H9 (cell line): Measurements from ENCODE around the gene DHCR24. TPM values are rescaled to one million over a fixed set of nuclear protein-coding genes. Genes with fewer than 3 reads are reported as not detected.

Experiments used
- DNase-seq: peaks from one replicate; pipeline ENCODE4 v3.0.0-alpha.2; 2017
- H2AFZ ChIP-seq: one replicate; pipeline ENCODE4 v1.6.1; 2013; ENCODE audit warnings: mild to moderate bottlenecking, low read length, control low read depth, moderate library complexity
- H2AK5ac ChIP-seq: 2 replicates; pipeline ENCODE4 v1.6.1; 2013; ENCODE audit warnings: low read length, control low read depth, mixed read lengths; ENCODE audit not compliant: insufficient read length
- H2BK120ac ChIP-seq: one replicate; pipeline ENCODE4 v1.6.1; 2013; ENCODE audit warnings: low read depth, mild to moderate bottlenecking, low read length, control low read depth, inconsistent platforms; ENCODE audit not compliant: poor library complexity, severe bottlenecking
- H2BK12ac ChIP-seq: 2 replicates; pipeline ENCODE4 v1.6.1; 2013; ENCODE audit warnings: low read length, control low read depth, mixed read lengths, low read depth; ENCODE audit not compliant: insufficient read length
- H2BK15ac ChIP-seq: 2 replicates; pipeline ENCODE4 v1.6.1; 2013; ENCODE audit warnings: low read depth, low read length, control low read depth
- H2BK20ac ChIP-seq: one replicate; pipeline ENCODE4 v1.6.1; 2013; ENCODE audit warnings: low read depth, mild to moderate bottlenecking, low read length, control low read depth, inconsistent platforms; ENCODE audit not compliant: poor library complexity, severe bottlenecking
- H2BK5ac ChIP-seq: 2 replicates; pipeline ENCODE4 v1.6.1; 2013; ENCODE audit warnings: low read length, control low read depth, mixed read lengths; ENCODE audit not compliant: insufficient read length
- H3K14ac ChIP-seq: 2 replicates; pipeline ENCODE4 v1.6.1; 2013; ENCODE audit warnings: low read length, control low read depth; ENCODE audit not compliant: insufficient read depth
- H3K18ac ChIP-seq: 2 replicates; pipeline ENCODE4 v1.6.1; 2013; ENCODE audit warnings: low read depth, mild to moderate bottlenecking, mixed read lengths, low read length, control low read depth; ENCODE audit not compliant: insufficient read length
- H3K23ac ChIP-seq: 2 replicates; pipeline ENCODE4 v1.6.1; 2013; ENCODE audit warnings: low read length, control low read depth, mixed read lengths, low read depth; ENCODE audit not compliant: insufficient read length
- H3K23me2 ChIP-seq: 2 replicates; pipeline ENCODE4 v1.6.1; 2013; ENCODE audit warnings: low read depth, mild to moderate bottlenecking, mixed read lengths, low read length, control low read depth; ENCODE audit not compliant: insufficient read length, poor library complexity, severe bottlenecking
- H3K27ac ChIP-seq: 2 replicates; pipeline ENCODE4 v1.5.1; 2013; ENCODE audit warnings: low read length, control low read depth, mixed read lengths, low read depth; ENCODE audit not compliant: insufficient read length
- H3K27me3 ChIP-seq: 2 replicates; pipeline ENCODE4 v1.6.1; 2013; ENCODE audit warnings: low read length, control low read depth, inconsistent platforms; ENCODE audit not compliant: insufficient read depth
- H3K4ac ChIP-seq: 2 replicates; pipeline ENCODE4 v1.6.1; 2013; ENCODE audit warnings: low read depth, mild to moderate bottlenecking, control low read depth, inconsistent platforms, low read length, moderate library complexity
- H3K4me1 ChIP-seq: 2 replicates; pipeline ENCODE4 v1.6.1; 2013; ENCODE audit warnings: low read length, control low read depth, inconsistent platforms; ENCODE audit not compliant: insufficient read depth
- H3K4me2 ChIP-seq: 2 replicates; pipeline ENCODE4 v1.6.1; 2013; ENCODE audit warnings: low read length, control low read depth, mixed read lengths; ENCODE audit not compliant: insufficient read length, insufficient read depth
- H3K56ac ChIP-seq: 2 replicates; pipeline ENCODE4 v1.6.1; 2013; ENCODE audit warnings: low read depth, mild to moderate bottlenecking, mixed read lengths, low read length, control low read depth; ENCODE audit not compliant: insufficient read length
- H3K79me1 ChIP-seq: 2 replicates; pipeline ENCODE4 v1.6.1; 2013; ENCODE audit warnings: low read depth, mild to moderate bottlenecking, moderate library complexity, low read length, control low read depth, inconsistent platforms; ENCODE audit not compliant: insufficient read depth, poor library complexity, severe bottlenecking
- H3K79me2 ChIP-seq: 2 replicates; pipeline ENCODE4 v1.6.1; 2013; ENCODE audit warnings: low read length, control low read depth, inconsistent platforms; ENCODE audit not compliant: insufficient read depth
- H3K9ac ChIP-seq: 2 replicates; pipeline ENCODE4 v1.6.1; 2013; ENCODE audit warnings: low read length, control low read depth, mixed read lengths; ENCODE audit not compliant: insufficient read length; ENCODE audit errors: extremely low read depth
- H3K9me3 ChIP-seq: one replicate; pipeline ENCODE4 v1.6.1; 2013; ENCODE audit warnings: low read depth, low read length, inconsistent platforms; ENCODE audit not compliant: control insufficient read depth
- H3T11ph ChIP-seq: one replicate; pipeline ENCODE4 v1.6.1; 2013; ENCODE audit warnings: mild to moderate bottlenecking, low read length, control low read depth, inconsistent platforms
- H4K20me1 ChIP-seq: one replicate; pipeline ENCODE4 v1.6.1; 2013; ENCODE audit not compliant: control insufficient read depth, insufficient read length, insufficient read depth
- H4K5ac ChIP-seq: 2 replicates; pipeline ENCODE4 v1.6.1; 2013; ENCODE audit warnings: low read depth, mild to moderate bottlenecking, mixed read lengths, low read length, control low read depth; ENCODE audit not compliant: insufficient read length
- H4K8ac ChIP-seq: replicated peaks from 2 replicates; pipeline ENCODE4 v1.6.1; 2013; ENCODE audit warnings: low read length, control low read depth, mixed read lengths, low read depth; ENCODE audit not compliant: insufficient read length
- H4K91ac ChIP-seq: 2 replicates; pipeline ENCODE4 v1.6.1; 2013; ENCODE audit warnings: low read depth, mild to moderate bottlenecking, moderate library complexity, mixed read lengths, low read length, control low read depth; ENCODE audit not compliant: insufficient read length
- H3K27ac Mint-ChIP-seq, 3 experiments: 2 replicates in 2 of 3; 3 replicates in 1 of 3; pipeline ENCODE4 v1.8.0; 2020 to 2021; ENCODE audit warnings: mixed read lengths in 3 of 3, mild to moderate bottlenecking in 1 of 3, moderate library complexity in 1 of 3
- H3K27me3 Mint-ChIP-seq: 2 replicates; pipeline ENCODE4 v1.8.0; 2021; ENCODE audit warnings: low read depth, mild to moderate bottlenecking, moderate library complexity, mixed read lengths
- H3K36me3 Mint-ChIP-seq, 3 experiments: 2 replicates in 2 of 3; 3 replicates in 1 of 3; pipeline ENCODE4 v1.8.0; 2020 to 2021; ENCODE audit warnings: low read depth in 3 of 3, mixed read lengths in 3 of 3; ENCODE audit not compliant: insufficient read depth in 1 of 3
- H3K4me1 Mint-ChIP-seq, 2 experiments: 2 replicates each; pipeline ENCODE4 v1.8.0; 2020; ENCODE audit warnings: mixed read lengths in 2 of 2
- H3K4me3 Mint-ChIP-seq, 2 experiments: 2 replicates in 1 of 2; 3 replicates in 1 of 2; pipeline ENCODE4 v1.8.0; 2020 to 2021; ENCODE audit warnings: mild to moderate bottlenecking in 2 of 2, mixed read lengths in 2 of 2, moderate library complexity in 1 of 2
- H3K9me3 Mint-ChIP-seq, 2 experiments: 2 replicates in 1 of 2; 3 replicates in 1 of 2; pipeline ENCODE4 v1.8.0; 2020; ENCODE audit warnings: mild to moderate bottlenecking in 2 of 2, mixed read lengths in 2 of 2, moderate library complexity in 1 of 2
- WGBS: extraction: QIAGEN DNeasy Blood & Tissue Kit; methylation state at CpG from one replicate; pipeline ENCODE4 v1.1.7; 2013; ENCODE audit warnings: missing lambda C conversion rate, low lambda C conversion rate, mixed read lengths; ENCODE audit not compliant: insufficient read length; ENCODE audit errors: extremely low coverage; 5-methylcytosine and 5-hydroxymethylcytosine counted together
- total RNA-seq: library from RNA; stranded (reverse); gene quantifications from 2 replicates; pipeline ENCODE4 v1.2.1, GENCODE V29; 2021
- TF ChIP-seq, protein P1 (sequence below): fragments of 200-600 bp; sonication (generic); conservative IDR thresholded peaks from 3 replicates; pipeline ENCODE4 v1.8.0; 2021; ENCODE audit warnings: antibody characterized with exemption, mild to moderate bottlenecking

Gene DHCR24
- total RNA-seq, 1 experiment from 2014 or later: 318 TPM

DNA sequence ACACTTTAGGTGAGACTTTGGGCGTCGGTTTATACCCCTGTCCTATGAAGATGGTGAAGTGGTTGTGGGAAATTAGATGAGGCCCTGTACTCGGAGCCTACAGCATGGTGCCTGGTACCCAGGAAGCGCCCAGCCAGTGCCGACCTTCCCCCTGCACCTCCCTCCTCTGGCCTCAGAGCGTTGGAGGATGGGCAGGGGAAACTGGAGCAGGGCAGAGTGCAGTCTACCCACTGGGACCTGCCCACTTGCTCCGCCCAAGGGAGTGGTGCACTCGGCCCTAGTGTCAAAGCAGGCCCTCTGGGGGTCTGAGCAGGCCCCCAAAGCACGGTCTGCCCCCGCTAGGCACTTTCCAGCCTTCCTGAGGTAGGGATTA, 72.9 kb downstream of the DHCR24 start:
- Histone ChIP-seq H2AFZ (no peak overlapping the region), H3K23ac (no peak overlapping the region), H3K4me2 (no peak overlapping the region), H3K79me2 (no peaks in the 10 kb centered on the region), H2BK120ac (no peak overlapping the region), H4K20me1 (no peaks in the 10 kb centered on the region), H4K8ac (no peak overlapping the region), H3K14ac (peak overlapping the region; percentile 33; the same call in 1 of the 2 replicates), H3K9me3 (no peaks in the 10 kb centered on the region), H2BK20ac (no peak overlapping the region), H3K4ac (no peak overlapping the region), H2BK15ac (no peak overlapping the region), H2BK12ac (no peak overlapping the region), H3K56ac (no peak overlapping the region), H4K91ac (no peak overlapping the region), H3K9ac (no peak overlapping the region), H3K4me1 (peaks cover 8% of the 10 kb centered on the region; the same call in 1 of the 2 replicates), H3T11ph (no peak overlapping the region), H3K27ac (no peak overlapping the region), H3K23me2 (no peaks in the 10 kb centered on the region), H3K18ac (peak overlapping the region; percentile 29), H2BK5ac (no peak overlapping the region), H3K27me3 (no peaks in the 10 kb centered on the region), H2AK5ac (no peak overlapping the region), H3K79me1 (no peaks in the 10 kb centered on the region), H4K5ac (no peak overlapping the region)
- WGBS: no CpG with 5 or more reads among the region's 10 CpGs
- DNase-seq: no peak
- Mint-ChIP-seq H3K4me3 (peak overlapping the region; percentile 16 to 60; a peak in 3 of 5 replicates), H3K27me3 (peaks cover 40% of the 10 kb centered on the region), H3K36me3 (no peaks in the 10 kb centered on the region), H3K4me1 (peaks cover 48 to 53% of the 10 kb centered on the region in 2 experiments), H3K27ac (peak overlapping the region; percentile 16 to 84 (median 73); a peak in 5 of 7 replicates), H3K9me3 (no peaks in the 10 kb centered on the region)
- TF ChIP-seq, protein P1, sequence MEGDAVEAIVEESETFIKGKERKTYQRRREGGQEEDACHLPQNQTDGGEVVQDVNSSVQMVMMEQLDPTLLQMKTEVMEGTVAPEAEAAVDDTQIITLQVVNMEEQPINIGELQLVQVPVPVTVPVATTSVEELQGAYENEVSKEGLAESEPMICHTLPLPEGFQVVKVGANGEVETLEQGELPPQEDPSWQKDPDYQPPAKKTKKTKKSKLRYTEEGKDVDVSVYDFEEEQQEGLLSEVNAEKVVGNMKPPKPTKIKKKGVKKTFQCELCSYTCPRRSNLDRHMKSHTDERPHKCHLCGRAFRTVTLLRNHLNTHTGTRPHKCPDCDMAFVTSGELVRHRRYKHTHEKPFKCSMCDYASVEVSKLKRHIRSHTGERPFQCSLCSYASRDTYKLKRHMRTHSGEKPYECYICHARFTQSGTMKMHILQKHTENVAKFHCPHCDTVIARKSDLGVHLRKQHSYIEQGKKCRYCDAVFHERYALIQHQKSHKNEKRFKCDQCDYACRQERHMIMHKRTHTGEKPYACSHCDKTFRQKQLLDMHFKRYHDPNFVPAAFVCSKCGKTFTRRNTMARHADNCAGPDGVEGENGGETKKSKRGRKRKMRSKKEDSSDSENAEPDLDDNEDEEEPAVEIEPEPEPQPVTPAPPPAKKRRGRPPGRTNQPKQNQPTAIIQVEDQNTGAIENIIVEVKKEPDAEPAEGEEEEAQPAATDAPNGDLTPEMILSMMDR: no peak
